ENCODE data around the gene ZNF189.

ZNF189 gene

DNA sequence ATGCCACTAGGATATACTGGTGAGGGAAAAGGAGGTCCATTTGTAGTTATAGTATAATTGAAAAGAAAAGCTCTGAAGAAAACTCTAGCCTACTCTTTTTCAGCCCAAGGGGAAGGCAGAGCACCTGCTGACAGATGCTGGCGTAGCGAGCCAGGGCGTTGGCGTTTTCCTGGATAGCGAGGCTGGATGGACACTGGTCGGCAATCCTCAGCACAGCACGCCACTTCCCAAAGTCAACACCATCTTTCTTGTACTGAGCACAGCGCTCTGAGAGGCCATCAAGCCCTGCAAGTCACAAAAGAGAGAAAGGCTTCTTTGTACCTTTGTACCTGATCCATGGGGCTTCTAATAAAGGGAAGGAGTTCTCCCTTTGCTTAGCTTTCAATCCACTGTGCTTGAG is 28.7 kb downstream of the ZNF189 start:
- no peak for DNase-seq

DNA sequence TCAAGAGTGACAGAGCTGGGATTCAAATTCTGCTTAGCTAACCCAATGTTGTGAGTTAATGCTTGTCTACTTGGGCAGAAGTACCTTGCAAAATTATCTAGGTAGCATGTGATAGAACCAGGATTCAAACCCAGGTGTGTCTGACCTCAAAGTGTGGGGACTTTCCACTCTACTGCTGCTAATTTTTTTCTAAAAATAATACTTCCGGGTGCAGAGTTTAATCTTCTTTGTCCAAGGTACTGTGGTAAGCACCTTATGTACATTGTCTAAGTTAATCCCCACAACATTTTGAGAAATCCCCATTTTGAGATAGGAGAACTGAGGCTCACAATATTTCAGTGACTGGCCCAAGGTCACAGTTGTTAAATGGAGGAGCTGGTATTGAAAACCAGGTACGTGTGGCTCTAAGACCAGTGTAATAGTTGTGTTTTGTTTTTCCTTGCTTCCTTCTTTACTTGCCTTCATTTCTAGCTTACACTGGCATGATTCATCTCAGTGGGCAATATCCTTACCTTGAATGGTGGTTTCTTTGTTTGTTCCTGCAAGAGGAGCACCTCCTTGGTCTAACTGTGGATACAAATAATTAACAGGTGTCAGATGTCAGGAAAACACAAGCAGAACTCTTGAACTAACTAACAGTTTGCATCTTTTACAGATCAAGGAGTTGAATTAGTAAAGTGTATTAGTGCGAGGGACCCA is 29.5 kb downstream of the ZNF189 start:
- DNase-seq, result no peak

DNA sequence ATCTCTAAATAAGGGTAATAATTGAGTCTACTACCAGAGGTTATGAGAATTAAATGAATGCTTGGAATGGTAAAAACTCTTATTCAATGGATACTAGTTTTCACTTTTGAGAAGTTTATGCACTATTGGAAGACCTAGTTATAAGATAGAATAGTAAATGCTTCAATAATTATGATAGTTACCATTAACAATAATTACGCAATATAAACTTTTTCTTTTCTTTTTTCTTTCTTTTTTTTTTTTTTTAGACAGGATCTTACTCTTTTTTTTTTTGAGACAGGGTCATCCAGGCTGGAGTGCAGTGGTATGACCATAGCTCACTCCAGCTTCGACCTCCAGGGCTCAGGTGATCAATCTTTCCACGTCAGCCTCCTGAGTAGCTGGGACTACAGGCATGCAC is 30.3 kb downstream of the ZNF189 start:
- DNase-seq, result no peak

DNA sequence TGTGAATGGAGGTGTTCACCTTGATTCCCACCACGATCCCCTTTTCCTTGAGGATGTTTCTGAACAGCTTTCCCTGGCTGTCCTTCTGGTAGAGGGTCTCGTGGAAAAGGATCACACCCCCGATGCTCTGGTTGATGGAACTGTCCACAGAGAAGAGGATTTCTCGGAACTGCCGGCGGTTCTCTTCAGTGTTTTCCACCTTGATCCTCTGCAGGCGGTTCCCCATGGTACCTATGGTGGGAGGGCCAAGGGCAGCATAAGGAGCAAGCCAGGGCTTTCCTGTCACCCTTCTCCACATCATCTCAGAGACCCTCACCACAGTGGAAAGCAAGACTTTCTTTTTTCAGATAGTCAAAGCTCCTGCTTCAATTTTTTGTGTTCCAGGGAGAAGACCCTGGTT is 31.1 kb downstream of the ZNF189 start:
- DNase-seq, result no peak

DNA sequence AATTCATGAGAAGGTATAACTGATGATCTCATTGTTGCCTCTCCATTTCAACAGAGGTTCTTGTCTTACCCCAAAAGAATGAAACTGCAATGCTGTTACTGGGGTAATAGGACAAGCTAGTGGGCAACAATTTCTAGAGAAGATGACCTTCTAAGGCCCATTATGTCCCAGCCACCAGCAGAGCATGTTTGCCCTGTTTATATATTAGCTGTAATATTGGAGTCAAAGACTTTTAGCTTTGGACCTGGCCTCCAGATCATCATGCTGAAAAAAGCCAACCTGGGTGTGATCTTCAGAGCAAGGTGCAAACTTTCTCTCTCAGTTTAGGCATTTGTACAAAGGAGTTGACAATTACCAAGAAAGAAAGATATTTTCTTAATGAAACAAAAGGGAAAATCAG is 33.5 kb downstream of the ZNF189 start:
- no peak for DNase-seq

DNA sequence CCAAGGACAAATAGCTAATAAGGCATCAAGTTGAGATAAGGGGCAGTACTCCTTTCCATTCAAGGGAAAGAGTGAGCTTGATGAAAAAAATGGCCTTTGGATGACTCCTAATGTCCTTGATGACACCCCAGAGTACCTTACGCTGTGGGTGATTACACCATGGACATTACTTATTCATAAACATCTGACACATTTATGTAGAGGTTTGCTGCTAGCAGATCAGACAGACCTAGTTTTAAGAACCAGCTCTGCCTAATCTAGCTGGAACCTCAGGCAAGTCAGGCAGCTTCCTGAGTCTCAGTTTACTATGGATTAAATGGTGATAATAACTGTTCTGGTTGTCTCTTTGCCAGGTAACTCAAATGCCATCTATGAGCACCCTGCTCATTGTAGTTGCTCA is 34.1 kb downstream of the ZNF189 start:
- no peak for DNase-seq

DNA sequence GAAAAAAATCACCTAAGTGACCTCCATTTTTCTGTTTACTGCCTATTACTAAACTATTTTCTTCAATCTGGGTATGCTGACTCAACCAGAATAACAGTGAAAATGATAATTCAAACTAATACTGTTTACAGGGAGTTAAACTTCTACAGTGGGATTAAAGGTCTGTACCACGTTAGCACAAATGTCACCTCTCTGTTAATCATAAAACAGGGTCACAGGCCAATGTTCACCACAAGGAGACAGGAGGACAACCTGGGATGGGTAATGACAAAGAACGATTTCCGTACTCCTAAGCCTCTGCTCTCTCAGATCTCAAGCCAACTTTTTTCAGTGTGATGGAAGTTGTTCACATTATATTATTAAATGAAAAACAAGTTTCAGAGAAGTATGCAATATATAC is 34.6 kb downstream of the ZNF189 start:
- DNase-seq, result no peak

DNA sequence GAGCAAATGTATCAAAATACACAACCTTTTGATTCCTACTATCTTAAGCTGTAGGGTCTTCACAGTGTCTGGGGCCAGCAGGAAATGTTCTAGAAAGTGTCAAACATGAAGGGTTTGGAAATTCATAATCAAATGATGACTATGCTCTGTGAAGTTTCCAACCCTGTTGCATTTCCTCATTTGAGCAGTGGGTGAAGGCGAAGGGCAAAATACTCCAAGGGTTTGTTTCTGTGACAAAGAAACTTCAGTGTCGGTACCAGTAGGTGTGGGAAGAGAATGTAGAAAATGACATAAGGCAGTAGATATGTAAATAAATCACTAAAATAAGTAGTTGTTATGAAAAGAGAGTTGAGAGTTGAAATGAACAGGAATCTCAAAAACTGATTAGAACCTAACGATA is 36.3 kb downstream of the ZNF189 start:
- DNase-seq, result no peak

DNA sequence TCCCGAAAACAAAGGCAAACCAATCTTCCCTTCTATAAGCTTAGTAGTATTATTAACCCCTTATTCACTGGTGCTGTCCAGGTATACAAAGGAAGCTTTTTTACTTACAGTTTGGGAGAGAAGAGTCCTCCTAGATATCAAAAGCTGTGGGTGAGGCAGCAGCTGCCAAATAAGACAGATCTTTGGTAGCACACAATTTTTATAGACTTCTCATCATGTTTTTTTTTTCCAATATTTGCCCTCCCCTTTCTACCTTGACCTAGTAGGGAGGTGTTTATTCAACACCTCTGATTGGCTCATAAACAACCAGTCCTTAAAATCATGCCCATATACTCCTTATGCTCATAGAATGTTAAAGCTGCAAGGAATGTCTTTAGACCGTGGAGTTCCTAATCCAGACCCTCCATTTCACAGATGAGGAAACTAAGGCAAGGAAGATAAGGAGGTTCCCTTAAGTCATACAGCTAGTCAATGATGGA is 37.0 kb downstream of the ZNF189 start, which contains the start of gene ALDOB:
Gene ALDOB (minus strand): TSS at position 174 of the 479 bp plus-strand sequence. CDS start 4,887 bp downstream, outside the sequence.
- no peak for DNase-seq

DNA sequence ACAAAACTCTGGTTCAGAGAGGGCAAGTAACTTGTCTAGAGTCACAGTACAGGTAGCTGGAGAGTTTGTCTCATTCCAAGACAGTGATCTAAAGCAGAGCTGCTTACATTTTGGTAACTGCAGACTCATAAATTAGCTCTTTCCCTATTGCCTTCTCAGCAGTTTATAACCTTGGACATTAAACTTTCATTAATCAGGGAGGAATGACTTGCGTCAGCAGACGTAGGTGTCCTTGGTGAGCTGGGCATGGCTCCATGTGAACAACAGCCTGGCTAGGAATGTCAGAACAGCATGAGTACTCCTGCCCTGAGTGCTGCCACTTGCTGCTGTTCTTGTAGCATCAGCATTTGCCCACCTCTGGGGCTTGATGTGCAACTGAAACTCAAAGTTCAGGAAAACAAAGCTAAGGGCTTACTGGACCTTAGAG is 39.2 kb downstream of the ZNF189 start:
- DNase-seq, result no peak

DNA sequence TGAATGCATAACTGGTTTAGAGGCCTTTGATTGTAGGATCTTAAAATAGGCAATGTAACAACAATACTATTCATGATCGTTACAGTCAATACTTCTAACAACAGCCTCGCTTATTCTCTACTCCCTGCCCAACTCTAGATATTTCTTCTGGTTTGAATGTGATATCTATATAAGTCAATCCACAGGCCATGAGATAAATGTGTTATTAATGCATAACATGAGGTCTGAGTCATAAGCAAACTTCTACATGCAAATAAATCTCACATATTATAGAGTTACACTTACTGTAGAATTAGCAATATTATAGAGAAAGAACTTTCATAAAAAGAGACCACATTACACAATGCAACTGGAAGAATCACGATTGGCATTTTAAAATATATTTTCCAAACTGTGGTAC is 39.9 kb downstream of the ZNF189 start:
- no peak for DNase-seq

DNA sequence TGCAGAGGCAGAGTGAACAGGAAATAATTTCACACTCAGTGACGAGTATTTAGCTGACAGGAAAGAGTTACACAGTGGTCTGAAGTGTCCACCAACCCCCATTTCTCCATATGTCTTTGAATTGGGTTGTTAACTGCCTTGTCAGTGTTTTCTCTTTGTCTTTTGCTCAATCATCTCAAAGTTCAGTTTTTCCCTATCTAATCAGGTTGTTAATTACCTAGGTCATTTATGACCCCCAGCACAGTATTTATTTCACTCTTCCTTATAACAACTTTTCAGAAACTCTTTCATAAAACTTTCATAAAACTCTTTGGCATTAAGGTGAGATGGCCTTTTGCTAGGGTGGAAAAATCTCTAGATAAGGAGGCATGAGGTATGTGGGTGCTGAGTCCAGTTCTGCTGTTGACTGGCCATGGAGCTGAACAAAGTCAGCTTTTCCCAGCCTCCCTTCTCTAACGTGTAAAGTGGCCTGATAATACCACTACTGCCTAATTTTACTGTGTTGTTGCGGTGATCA is 42.1 kb downstream of the ZNF189 start:
- DNase-seq, result no peak

DNA sequence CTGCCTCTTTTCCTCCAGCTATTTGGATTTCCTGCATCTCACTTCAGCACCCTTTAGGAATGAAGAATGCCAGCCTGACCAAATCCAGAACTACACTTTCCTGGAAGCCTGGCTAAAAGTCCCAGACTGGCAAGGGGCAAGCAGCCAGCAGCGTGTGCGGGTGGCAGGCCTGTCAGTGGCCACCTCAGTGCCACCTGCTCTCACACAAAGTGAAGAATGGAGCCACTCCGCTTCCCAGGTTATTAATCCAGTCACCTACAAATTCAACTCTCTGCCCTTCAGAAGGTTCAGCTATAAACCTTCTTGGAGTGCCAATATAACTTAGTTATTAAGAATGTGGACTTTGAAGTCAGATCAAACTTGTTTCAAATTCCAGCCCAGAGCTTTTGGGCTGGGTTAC is 43.7 kb downstream of the ZNF189 start:
- DNase-seq, result no peak

DNA sequence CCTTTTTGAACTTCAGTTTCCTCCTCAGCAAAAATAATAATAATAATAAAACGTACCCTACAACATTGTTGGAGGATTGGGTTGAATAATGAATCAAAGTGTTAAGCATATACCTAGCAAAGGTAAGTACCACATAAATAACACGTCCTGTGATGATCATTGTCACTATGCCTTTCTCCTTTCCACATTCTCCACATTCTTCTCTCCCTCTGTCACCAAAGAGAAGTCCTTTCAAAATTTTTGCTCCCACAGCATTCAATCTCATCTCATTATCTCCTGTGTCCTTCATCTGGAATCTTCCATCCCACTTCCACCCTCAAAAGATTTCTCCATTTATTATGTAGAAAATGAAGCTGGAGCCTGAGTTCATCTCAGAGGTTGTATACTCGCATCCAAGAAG is 44.1 kb downstream of the ZNF189 start:
- no peak for DNase-seq

DNA sequence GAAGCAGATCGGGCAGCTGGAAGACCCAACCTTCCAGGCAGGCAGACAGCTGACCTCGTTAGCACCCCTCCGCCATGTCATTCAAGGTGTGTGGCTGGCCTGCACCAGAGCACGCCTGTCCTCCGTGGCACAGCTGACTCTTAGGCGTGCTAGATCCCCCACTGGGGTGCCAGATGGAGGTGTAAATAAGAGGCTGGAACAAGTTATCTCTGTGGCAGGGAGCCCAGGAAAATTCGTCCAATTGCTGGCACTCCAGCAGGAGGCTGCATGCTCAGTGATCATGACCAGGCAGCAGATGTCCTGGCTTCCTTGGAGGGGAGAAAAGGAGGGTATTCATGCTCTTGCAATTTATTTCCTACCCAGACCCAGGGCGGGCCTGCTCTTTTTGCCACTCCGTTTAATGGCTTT is 44.7 kb downstream of the ZNF189 start:
- DNase-seq, result peak; percentile 99

DNA sequence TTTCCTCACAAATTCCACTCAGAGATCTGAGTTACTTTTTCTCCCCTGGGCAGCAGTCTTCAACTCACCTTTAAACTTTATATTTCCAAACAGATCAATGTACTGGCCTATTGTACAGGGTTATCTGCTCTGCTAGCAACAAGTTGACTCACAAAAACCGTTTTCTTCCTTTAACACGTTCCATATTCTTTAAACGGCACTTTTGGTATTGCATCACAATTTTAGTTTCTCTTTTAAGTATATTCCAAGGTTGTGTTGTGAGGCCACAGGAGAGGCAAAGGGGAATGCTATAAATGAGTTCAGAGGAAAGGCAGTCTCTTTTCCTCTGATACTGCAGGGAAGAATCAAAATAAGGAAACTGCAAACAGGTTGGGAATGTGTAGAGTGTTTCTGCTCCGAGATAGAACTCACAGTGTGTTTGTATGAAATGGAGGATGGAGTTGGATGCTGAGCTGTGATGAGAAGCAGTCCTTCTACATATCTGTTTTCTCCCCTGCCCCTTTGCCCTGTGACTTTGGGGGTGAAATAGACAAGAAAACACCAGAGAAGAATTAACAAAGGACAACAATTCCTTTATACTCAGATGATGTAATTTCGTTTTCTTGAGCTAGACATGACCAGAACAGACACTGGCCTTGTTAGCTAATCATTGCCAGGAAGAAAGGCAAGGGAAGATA is 46.8 kb downstream of the ZNF189 start:
- DNase-seq, result no peak

DNA sequence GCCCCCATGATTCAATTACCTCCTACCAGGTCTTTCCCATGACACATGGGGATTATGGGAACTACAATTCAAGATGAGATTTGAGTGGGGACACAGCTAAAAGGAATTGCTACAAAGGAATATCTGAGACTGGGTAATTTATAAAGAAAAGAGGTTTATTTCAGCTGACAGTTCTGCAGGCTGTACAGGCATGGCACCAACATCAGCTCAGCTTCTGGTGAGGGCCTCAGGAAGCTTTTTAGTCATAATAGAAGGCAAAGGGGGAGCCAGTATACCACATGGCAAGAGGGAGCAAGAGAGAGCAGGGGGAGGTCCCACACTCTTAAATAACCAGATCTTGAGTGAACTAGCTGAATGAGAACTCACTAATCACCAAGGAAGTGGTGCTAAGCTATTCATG is 48.1 kb downstream of the ZNF189 start:
- no peak for DNase-seq

DNA sequence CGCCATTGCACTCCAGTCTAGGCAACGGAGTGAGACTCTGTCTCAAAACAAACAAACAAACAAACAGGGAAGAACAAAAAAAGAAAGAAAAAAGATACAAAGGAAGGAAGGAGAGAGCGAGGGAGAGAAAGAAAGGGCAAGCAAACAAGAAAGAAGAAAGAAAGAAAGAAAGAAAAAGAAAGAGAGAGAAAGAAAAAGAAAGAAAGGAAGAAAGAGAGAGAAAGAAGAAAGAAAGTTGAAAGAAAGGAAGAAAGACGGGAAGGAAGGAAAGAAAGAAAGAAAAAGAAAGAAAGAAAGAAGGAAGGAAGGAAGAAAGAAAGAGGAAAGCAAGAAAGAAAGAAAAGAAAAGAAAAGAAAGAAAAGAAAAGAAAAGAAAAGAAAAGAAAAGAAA is 50.0 kb downstream of the ZNF189 start:
- DNase-seq, result no peak

DNA sequence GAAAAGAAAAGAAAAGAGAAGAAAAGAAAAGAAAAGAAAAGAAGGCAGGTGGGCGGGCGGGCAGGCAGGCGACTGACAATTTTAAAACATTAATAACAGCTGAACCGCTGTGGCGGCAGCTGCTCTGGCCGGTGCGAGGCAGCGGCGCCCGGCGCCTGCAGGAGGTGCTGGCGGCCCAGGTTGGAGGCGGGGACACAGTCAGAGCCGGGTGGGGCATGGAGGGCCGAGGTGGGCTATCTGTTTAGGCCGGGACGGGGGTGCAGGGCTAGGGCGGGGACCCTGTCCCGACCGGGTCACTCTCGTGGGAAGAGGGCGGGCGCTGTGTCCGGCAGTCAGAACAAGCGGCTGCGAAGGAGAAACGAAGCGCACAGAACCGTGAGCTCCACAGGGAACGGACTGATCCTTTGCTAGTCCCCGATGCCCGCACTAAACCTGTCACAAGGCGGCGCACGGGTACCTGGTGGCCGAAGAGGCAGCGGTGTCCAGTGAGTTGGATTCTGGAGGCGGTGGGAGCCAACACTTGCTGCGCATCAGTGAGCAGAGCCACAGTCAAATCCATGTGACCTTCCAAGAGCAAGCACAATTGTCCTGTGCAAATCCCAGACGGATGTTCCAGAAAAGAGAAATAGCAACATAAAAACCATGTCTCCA is 50.5 kb downstream of the ZNF189 start:
- peak; percentile 82 to 88 for DNase-seq

DNA sequence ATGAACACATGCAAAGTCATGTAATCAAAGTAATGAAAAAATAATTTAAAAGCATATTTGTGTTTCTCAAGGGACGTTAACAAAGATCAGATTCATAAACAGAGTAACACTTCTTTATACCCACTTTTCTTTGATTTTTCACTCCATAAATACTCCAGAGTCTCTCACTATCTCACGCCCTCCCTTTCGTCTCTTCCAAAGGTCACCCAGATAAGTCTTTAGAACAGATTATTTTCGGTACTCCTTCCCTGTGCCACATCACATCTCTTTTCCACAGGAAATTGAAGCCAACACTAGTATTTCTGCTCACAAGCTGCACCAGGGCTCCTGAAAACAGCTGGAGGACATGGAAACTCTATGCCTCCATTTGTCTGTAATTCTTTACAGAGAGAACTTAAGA is 52.3 kb downstream of the ZNF189 start:
- no peak for DNase-seq

DNA sequence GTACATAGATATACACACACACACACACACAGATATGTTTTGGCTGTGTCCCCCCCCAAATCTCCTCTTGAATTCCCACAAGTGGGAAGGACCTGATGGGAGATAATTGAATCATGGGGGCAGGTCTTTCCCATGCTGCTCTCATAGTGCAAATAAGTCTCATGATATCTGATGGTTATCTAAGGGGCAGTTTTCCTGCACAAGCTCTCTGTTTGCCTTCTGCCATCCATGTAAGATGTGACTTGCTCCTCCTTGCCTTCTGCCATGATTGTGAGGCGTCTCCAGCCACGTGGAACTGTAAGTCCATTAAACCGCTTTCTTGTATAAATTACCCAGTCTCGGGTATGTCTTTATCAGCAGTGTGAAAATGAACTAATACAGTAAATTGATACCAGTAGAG is 52.8 kb downstream of the ZNF189 start:
- no peak for DNase-seq

DNA sequence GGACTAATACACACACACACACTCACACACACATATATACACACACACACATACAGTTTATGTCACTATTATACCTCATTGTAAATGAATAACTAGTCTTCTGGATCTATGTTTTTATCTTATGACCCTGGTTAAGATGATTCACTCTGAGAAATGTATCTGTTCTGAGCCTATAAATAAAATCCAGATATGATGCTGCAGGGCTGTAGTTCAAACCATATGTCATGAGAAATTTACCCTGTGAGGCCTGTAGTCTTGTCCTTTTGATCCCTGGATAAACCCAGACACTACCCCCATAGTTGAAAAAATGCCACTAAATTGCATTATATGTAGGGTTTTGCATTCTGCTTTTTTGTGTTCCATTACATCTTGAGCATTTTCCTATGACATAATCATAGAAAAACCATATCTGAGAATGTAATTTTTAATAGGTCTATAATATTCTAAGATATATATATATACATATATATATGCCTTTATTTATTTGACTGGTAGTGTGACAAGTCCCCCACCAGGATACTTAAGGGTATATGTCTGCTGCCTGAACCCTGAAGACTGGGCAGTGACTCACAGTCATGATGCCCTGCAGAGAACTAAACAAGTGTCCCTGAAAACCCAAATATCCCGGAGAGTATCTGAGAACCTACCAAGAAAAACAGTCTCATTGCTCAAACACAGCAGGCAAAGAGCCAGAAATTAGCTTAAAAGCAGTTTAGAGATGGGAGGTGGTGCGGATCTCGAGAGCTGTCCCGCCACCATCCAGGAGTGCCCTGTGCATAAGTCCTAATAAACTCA is 55.3 kb downstream of the ZNF189 start:
- DNase-seq, result no peak

DNA sequence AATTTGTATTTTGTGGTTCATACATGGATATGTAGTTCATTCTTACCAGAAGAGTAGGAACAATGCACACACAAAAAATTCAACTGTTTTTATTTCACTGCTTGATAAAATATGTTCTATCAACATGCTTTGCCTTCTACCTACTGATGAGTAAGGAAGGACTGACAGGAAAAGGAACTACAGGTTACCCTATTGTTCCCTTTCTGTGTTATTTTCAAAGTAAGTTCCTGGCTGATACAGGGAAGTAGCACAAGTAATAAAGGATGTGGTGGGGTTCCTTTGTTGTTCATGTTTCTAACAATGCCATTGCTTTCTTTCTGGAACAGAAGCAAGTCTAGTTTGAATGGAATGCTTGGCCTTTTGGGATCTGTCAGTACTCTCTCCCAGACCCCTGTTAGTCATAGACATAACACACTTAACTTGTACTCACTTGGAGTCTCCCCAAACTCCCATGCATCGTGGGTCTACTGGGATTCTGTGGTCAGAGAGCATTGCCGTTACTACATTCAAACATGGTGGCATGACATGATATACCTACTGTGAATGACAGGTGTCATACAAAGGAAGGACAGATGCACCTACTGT is 57.1 kb downstream of the ZNF189 start:
- no peak for DNase-seq
